Measurements from ENCODE around the gene BLOC1S5. TPM values are rescaled to one million over a fixed set of nuclear protein-coding genes. Genes with fewer than 3 reads are reported as not detected.

The BLOC1S5 gene
- total and polyA plus RNA-seq, 2 of the 13 experiments (the other 11 are each of a cell fraction or from before 2014, with no cell fraction given) = 10.5 to 41.5 TPM

- TF ChIP-seq ZBTB40 (IDR thresholded peaks at IDR 0.05) (no peak), ZBTB40 (CRISPR knock-in tag; IDR thresholded peaks at IDR 0.05) (peak; percentile 87), SNAI1 (CRISPR knock-in tag; IDR thresholded peaks at IDR 0.05; ENCODE audit: borderline replicate concordance) (peak; percentile 87; the same call in 1 of the 2 replicates), KDM4B (CRISPR knock-in tag; IDR thresholded peaks at IDR 0.05) (peak; percentile 25; the same call in 1 of the 2 replicates), ZNF766 (CRISPR knock-in tag; IDR thresholded peaks at IDR 0.05; ENCODE audit: borderline replicate concordance) (no peak), TCF7 (IDR thresholded peaks at IDR 0.05; ENCODE audit: low read depth) (no peak), ZNF572 (CRISPR knock-in tag; IDR thresholded peaks at IDR 0.05) (peak; percentile 92; the same call in 1 of the 2 replicates), ZNF557 (CRISPR knock-in tag; IDR thresholded peaks at IDR 0.05) (peak; percentile 64; the same call in 1 of the 2 replicates), ZBTB2 (CRISPR knock-in tag; IDR thresholded peaks at IDR 0.05; ENCODE audit: low read depth) (peak; percentile 26; the same call in 1 of the 2 replicates), ZKSCAN8 (CRISPR knock-in tag; IDR thresholded peaks at IDR 0.05; ENCODE audit: borderline replicate concordance) (peak; percentile 81; the same call in 1 of the 2 replicates), PHF5A (CRISPR knock-in tag; IDR thresholded peaks at IDR 0.05; ENCODE audit: low read depth, unreplicated experiment) (peak; percentile 92), ZZZ3 (CRISPR knock-in tag; IDR thresholded peaks at IDR 0.05; ENCODE audit: borderline replicate concordance) (0 out of 2 replicates have a peak, but pooled peaks have one; percentile 32), ZNF878 (CRISPR knock-in tag; IDR thresholded peaks at IDR 0.05) (peak; percentile 61; the same call in 1 of the 2 replicates), GPN1 (CRISPR knock-in tag; IDR thresholded peaks at IDR 0.05; ENCODE audit: borderline replicate concordance) (no peak), NKX3-1 (CRISPR knock-in tag; IDR thresholded peaks at IDR 0.05) (peak; percentile 88), MTERF4 (CRISPR knock-in tag; IDR thresholded peaks at IDR 0.05) (peak; percentile 95; the same call in 1 of the 2 replicates), NFIB (CRISPR knock-in tag; IDR thresholded peaks at IDR 0.05; ENCODE audit: borderline replicate concordance) (no peak)
These were observed at the start of gene BLOC1S5 (continued) for GRCh38 chr6:8063761-8064637.
